ENCODE measurements around the gene KCNQ2.

The KCNQ2 gene

DNA sequence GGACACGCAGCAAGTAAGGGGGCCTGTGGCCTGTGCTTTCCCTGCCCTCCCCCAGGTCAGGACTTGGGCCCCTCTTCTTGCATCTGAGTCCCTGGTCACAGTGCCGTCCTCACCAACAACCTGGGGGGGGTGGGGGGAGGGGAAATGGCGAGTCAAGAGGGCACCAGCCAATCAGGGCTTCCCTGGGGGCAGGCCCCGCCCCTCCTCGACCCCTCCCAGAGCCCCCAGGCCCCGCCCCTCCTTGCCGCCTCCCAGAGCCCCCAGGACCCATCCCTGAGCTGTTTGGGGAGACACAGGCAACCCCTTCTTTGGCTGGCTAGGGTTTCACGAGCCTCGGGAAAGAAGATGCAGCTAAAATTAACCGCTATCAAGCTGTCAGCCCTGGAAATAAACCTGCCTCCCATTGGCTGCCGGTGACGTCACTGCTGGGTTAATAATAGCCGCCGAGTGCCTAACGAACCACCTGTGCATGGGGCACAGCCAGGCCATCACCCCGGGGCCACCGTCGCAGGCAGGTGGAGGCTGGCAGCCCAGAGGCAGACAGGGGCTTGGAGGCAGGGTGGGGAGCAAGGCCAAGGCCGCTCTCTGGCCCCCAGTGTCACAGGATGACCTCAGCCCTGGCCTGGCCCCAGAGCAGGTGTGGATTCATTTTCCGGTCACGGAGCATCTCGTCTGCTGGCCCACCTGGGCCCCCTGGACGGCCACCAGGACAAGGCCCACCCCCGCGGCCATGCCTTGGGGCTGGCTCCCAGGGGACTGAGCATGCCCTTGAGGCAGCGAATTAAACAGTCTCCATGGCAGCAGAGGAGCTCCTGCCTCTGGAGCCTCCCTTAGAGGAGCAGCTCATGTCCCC is 29.6 kb upstream of the KCNQ2 start:
- no peak for DNase-seq (ENCODE audit: low read depth in 2 of 2)

DNA sequence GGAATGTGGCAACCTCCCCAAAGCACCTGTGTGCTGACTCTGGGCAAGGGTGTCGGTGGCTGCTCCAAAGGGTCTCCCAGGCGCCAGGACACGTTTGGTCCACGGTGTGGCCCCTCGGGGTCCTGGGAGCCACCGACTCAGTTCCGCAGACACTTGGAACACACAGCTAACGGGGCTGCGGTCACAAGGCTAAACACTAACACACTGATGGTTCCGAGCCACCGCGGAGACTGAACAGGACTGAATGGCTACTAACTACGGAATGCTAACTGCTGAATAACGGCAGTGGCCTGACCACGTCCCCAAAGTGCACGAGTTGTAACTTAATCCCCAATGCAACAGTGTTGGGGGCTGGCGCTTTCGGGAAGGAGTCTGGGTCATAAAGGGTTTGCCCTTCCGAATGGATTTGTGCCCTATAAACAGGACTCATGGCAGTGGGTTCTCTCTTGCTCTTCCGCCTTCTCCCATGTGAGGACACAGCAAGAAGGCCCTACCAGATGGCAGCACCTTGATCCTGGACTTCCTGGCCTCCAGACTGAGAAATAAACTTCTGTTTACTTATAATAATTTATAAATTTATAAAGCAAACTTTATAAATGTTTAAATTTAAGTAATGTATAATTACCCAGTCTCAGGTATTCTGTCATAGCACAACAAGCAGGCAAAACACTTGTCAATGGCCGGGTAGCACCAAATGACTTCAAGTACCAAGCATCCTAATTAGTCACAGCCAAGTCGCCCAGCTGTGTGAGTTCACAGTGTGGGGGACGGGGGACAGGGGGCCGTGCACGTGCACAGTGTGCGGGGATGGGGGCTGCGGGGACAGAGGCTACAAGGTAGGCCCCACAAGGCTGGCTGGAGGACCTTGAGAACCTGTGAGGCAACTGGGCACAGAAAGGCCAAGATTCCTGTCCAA is 28.7 kb upstream of the KCNQ2 start:
- no peak for DNase-seq (ENCODE audit: low read depth in 2 of 2)

GRCh38 chr20:63500151-63500901 is 27.9 kb upstream of the KCNQ2 start:
- DNase-seq (ENCODE audit: low read depth in 2 of 2), result no peak

DNA sequence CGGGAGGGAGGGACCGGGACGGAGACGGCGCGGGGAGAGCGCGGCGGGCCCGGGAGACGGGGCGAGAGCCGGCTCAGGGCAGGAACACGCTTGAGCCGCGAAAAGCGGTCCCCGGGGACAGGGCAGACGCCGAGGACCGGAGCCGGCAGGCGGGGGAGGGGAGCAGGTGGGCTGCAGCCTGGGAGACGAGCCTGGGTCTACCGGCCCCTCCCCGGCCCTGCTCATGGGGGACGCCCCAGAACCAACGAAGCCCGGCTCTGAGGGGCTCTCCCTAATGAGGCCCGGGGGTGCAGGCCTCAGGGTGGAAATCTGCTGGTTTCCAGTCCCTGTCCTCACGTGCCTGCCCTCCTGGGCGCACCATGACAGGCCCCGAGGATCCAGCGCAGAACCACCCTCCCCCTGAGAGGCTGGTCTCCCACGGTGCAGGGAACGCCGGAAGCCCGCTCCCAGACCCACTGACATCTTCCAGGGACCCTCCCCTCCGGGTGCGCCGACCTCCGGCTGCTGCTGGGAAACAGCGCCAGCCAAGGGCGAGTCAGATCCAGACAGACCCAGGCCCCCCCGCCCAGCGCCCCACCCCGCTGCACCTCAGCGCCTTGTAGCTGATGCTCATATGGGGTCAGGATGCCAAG is 27.0 kb upstream of the KCNQ2 start:
- no peak for DNase-seq (ENCODE audit: low read depth in 2 of 2)

- DNase-seq (ENCODE audit: low read depth in 2 of 2), result peak in 1 of 2 donors; percentile 17
Observed at GRCh38 chr20:63498960-63499337, 26.5 kb upstream of the KCNQ2 start, which contains the start of gene EEF1A2. Gene EEF1A2, minus strand, starts transcription at chr20:63499083. Its CDS starts 1,320 bp downstream, at chr20:63497763.

GRCh38 chr20:63497946-63498935 is 25.8 kb upstream of the KCNQ2 start:
- DNase-seq (ENCODE audit: low read depth in 2 of 2), result no peak

DNA sequence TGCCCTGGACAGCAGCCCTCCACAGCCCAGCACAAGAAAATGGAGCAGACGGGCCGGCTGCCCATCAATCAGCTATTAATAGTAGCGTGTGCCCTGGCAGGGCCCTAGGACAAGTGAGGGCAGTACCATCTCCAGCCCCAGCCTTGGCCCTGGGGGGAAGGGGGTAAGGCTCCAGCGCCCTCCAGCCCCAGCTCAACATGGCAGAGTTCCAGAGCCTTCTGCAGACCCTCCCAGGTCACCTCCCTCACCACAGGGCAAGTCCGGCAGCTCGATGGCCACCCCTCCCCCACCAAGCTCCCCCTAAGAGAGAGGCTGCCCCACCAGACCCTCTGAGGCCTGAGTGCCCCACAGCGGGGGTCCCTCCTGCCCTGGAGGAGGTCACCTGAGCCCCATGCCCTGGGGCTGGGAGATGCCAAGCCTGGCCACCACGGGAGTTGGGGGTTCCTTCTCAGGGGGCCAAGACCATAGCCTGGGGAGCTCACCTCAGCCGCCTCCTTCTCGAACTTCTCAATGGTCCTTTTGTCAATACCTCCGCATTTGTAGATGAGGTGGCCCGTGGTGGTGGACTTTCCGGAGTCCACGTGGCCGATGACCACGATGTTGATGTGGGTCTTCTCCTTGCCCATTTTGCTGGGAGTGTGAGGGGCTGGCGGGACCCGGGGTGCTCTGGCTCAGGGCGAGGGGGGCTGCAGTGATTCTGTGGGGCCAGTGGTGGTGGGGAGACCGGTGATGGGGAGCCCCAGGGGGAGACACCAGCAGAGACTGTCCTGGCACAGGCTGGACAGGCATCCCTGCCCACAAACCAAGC is 24.9 kb upstream of the KCNQ2 start:
- DNase-seq (ENCODE audit: low read depth in 2 of 2), result no peak

DNA sequence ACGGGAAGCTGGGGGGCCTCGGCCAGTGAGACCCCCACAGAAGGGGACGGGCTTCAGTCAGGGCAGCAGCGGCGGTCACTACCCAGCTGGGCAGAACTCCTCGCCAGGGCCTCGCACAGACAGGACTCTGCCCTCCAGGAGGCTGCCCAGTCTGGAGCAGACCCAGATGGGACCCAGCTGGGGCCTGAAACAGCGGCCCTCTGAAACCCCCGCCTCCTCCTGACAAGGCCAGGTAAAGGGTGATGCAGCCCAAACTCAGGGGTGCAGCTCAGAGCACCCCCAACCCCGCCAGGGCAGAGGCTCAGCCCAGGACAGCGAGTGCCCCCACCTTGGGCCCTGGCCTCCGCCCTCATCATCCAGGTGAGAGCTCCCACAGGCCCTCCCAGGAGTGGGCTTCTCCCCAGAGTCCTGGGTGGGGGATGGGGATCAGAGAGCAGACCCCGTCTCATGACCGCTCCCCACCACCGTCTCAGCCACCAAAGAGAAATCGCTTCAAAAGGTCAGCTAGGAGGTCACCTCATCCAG is 24.2 kb upstream of the KCNQ2 start:
- DNase-seq (ENCODE audit: low read depth in 2 of 2), result no peak

DNA sequence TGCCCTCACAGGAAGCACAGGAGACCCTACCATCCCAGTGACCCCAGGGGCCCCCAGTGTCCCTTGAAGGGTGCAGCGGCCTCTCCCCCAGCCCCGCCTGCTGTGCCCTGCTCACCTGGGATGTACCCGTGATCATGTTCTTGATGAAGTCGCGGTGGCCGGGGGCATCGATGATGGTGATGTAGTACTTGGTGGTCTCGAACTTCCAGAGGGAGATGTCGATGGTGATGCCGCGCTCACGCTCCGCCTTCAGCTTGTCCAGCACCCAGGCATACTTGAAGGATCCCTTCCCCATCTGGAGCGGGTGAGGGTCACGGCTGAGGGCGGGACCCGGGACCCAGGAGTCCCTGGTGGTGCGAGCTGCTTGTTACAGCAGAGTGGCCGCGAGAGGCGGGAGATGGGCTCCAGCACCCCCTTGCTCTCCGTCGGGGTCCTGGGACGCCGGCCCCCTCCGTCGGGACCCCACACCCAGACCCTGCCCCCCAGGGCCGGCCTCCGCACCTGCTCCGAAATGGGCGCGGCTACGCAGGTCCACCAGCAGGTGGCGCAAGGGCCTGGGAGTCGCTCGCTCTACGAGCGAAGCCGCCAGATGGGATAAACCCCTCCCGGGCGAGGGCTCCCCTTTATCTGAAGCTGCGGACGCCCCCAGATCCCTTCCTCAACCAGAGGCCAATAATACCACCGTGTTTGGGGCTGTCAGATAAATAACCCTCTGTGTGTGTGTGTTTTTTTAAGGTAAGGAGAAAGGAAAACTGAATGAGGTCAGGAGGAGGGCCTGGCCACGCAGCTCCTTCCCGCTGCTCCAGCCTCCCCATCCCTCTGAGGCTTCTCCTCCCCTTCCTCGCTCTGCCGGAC is 23.5 kb upstream of the KCNQ2 start:
- peak; percentile 23 to 46 for DNase-seq (ENCODE audit: low read depth in 2 of 2)

- no peak for DNase-seq (ENCODE audit: low read depth in 2 of 2)
Observed at GRCh38 chr20:63495167-63495720, 22.8 kb upstream of the KCNQ2 start.

- DNase-seq (ENCODE audit: low read depth in 2 of 2), result no peak
Observed at GRCh38 chr20:63494420-63495166, 22.1 kb upstream of the KCNQ2 start.

DNA sequence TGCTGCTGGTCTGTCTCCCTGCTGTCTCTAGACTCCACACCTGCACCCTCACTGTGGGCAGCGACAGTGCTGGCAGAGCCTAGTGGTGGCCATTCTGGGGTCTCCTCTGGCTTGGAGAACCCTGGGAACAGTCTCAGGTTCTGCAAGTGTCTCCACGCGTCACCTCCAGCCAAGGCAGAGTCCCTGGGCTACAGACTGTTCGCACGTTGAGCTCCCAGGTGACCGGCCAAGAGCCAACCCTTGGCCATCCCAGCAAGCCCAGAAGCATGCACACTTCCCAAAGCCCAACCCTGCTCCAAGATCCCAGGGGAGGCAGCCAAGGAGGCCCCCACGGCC is 21.6 kb upstream of the KCNQ2 start:
- no peak for DNase-seq (ENCODE audit: low read depth in 2 of 2)

DNA sequence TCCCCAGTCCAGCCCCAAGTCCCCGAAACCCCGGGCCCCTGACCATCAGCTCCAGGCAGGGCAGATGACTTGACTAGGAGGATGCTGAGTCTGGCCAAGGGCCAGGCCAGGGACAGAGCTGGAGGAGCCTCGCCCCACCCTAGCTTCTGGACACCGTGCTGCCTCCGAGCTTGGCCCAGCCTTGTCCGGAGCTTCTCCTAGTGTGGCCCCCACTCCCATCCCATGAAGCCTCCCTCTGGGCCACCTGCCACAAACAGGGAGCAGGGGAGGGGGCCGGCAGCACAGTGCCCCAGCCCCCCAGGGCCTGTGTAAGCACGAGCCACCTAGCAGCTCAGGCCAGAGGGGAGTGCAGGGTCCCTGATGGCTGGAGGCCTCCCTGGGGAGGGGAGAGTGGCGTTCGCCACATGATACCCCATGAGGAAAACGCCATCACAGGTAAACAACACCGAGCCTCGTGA is 21.1 kb upstream of the KCNQ2 start:
- no peak for DNase-seq (ENCODE audit: low read depth in 2 of 2)

- no peak for DNase-seq (ENCODE audit: low read depth in 2 of 2)
Observed at GRCh38 chr20:63492982-63493381, 20.5 kb upstream of the KCNQ2 start.

DNA sequence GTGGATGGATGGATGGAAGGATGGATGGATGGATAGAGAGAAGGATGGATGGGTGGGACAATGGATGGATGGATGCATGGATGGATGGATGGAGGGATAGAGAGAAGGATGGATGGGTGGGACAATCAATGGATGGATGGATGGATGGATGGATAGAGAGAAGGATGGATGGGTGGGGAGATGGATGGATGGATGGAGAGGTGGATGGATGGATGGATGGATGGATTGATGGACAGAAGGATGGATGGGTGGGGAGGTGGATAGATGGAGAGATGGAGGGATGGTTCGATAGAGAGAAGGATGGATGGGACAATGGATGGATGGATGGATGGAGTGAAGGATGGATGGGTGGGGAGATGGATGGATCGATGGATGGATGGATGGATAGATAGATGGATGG is 20.1 kb upstream of the KCNQ2 start:
- DNase-seq (ENCODE audit: low read depth in 2 of 2), result no peak

GRCh38 chr20:63491635-63492230 is 19.3 kb upstream of the KCNQ2 start:
- DNase-seq (ENCODE audit: low read depth in 2 of 2), result no peak

DNA sequence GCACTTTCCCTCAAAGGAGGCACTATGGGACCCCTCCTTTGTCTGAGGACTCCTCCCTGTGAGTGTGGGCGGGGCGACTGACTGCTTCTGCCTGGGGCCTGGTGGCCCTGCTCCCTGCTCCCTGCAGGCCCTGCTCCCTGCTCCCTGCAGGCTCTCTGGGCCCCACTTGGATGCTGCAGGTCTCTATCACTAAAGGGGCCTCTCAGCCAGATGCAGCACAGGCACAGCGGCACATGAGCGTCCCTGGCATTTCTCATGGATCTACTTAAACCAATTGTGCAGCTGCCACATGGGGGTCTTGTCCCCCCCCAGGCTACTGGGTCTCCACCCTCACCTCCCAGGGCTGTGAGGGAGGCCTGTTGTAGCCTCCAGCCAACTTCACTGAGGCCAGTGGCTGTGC is 18.6 kb upstream of the KCNQ2 start:
- no peak for DNase-seq (ENCODE audit: low read depth in 2 of 2)

Data from stimulated activated CD8-positive, alpha-beta memory T cell treated with anti-CD3 and anti-CD28 coated beads, Interleukin-15, amount 100 ng/mL, for 4 hours (primary cell).